HG03039 (cell line): Measurements from ENCODE around the gene TBX6.

ENCODE experiments used
- ATAC-seq: cut with Tn5 transposase; IDR thresholded peaks from one replicate; pipeline ENCODE4 v1.9.1; 2021; ENCODE audit warnings: mild to moderate bottlenecking, moderate library complexity; ENCODE audit not compliant: unreplicated experiment

TBX6 gene

DNA sequence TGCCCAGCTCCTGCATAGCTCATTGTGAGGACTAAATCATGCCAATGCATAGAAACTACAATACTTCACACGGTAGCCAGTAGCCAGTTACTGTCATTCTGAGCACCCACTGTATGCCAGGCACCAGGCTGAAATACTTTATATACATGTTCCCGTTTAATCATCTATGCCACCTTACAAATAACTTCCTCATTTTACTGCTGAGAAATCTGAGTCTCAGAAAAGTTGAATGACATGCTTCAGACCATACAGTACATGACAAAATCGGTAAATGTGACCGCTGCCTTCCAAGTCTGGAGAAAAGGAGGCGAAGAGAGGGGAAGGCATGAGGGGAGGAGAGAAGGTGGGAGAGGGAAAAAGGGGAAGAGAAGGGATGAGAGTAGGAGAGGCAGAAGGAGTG lies 51.5 kb downstream of the TBX6 start:
- ATAC-seq: no peak
